ENCODE measurements around the gene PPM1B.
"Not testable (repeated sequence)": the region's sequence is repeated elsewhere in the genome, so short reads cannot be mapped to it uniquely, and the experiment has no call there.

The PPM1B gene

DNA sequence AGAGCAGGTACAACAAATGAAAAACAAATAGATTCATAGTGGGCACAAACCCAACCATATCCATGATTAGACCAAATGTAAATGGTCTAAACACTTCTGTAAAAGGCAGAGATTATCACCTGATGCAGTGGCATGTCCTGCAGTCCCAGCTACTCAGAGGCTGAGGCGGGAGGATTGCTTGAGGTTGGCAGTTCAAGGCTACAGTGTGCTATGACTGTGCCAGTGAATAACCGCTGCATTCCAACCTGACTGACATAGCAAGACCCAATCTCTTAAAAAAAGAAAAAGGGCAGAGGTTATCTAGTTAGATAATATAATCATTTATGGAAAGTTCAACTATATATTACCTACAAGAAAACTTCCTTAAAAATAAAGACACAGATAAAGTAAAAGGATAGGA, 85.3 kb downstream of the PPM1B start:
- no peak for DNase-seq (ENCODE audit: low spot score)

DNA sequence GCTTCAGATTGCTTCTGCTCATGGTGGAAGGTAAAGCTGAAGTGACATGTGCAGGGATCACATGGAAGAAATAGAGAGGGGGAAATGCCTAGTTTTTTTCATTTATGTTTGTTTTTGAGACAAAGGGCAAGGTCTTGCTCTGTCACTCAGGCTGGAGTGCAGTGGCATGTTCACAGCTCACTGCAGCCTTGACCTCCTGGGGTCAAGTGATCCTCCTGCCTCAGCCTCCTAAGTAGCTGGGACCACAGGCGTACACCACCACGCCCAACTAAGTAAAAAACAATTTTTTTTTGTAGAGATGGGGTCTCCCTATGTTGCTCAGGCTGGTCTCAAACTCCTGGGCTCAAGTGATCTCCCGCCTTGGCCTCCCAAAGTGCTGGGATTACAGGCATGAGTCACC, 87.0 kb downstream of the PPM1B start:
- DNase-seq (ENCODE audit: low spot score) = not testable (repeated sequence)

DNA sequence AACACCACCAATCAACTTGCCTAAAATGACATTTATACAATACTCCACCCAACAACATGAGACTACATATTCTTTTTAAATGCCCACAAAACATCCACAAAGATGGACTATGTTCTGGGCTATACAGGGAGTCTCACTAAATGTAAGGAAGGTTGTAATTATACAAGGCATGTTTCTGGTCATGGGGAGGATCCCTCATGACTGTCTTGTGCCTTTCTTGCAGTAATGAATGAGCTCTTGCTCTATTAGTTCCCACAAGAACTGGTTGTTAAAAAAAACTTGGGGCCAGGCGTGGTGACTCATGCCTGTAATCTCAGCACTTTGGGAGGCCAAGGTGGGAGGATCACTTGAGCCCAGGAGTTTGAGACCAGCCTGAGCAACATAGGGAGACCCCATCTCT, 89.1 kb downstream of the PPM1B start:
- DNase-seq (ENCODE audit: low spot score) = not testable (repeated sequence)

DNA sequence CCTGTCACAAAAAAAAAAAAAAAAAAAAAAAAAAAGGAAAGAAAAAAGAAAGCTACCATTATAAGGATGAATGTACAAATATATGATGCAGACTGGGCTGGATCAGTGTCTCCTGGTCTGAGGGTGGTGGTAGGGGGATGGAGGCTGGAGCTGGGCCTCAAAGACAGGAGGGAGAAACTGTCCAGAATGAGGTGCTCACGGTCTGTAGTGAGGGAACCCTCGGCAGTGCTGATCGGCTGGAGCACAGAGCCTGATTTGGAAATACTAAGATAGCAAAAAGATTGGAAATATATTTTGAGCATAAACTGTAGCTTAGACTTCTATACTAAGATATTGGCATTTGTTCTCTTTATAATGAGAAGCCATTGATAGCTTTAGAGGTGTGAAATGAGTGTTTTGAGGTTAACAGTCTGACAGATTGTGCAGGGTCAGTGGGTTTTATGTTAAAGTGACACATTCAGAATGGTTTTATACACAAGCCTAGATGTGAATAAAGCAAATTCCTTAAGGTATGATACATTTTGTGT, 98.7 kb downstream of the PPM1B start:
- no peak for DNase-seq (ENCODE audit: low spot score)

DNA sequence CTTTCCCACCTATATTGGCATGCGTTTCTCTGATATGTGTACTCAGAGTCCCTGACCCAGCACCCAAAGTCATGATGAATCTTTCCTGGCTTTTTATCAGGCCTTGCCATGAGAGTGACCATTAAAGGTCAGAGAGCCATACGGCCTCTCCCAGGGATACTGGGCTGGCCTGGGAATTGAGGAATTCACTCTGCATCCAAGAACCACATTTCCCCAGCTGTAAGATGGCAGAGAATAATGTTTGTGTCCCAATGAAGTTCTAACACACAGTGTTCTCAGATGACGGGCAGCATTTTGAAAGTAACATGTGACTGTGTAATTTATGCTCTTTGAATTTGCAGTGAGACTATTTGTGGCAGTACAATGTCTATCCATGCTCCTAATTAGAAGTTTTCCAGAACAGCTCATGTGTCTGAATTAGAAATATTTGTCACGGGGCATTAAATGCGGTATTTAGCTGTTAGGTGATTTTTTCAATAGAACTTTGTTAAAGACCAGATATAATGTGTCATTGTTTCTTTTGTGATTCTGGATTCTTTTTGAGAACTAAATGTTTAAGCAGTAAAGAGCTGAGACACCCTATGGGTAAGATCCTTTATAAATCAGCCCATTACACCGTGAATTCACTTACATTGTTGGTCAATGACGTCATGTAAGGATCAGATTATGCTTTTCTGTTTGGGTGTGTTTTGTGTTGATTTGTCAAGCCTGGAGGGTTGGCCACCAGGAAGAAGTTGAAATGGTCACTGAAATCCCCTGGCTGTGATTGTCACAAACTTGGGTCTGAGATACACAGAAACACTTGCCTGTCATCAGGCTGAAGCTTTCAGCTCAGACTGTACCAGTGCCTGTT, 99.3 kb downstream of the PPM1B start:
- no peak for DNase-seq (ENCODE audit: low spot score)

DNA sequence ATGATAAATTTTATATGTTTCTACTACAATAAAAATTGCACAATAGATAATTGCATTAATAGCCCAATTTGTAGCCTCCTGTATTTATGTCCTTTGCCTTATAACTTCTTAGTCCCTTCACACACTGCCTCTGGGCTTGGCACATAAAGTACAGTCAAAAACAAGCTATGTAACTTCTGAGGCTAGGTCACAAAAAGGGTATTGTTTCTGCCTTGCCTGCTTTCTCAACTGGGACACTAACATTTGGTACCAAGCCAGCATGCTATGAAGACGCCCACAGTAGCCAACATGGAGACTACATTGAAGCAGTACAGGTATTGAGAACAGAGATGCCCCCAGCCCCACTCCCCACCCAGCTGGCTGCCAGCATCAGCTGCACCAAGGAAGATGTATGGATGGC, 101.2 kb downstream of the PPM1B start:
- DNase-seq (ENCODE audit: low spot score) = no peak

DNA sequence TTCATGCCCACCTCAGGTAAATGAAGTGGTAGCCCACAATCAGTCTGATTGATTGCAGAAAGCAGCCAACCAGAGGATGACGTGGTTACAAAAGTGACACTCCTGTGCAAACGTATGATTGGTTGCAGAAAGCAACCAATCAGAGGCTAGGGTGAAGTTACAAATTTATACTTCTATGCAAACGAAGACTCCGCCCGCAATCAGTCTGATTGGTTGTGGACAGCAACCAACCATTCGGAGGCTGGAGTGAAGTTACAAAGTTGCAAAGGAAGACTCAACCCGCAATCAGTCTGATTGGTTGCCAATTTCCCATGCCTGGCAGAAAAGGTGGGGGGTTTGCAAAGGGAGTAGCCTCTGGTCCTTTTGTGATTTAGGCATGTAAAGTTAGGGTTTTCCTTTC, 102.6 kb downstream of the PPM1B start:
- DNase-seq (ENCODE audit: low spot score) = no peak

DNA sequence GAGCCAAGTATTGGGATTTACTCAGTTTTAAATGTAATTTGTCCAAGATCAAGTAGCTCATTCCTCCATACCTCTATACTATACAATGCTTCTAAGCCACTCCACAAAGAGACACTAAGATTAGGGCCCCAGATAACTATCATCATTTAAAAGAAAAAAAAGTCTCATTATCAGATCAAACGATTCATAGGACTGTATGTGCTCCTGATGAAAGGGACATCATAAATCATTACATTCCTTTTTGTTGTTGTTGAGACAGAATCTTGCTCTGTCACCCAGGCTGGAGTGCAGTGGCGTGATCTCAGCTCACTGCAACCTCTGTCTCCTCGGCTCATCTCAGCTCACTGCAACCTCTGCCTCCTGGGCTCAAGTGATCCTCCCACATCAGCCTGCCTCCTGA, 104.4 kb downstream of the PPM1B start:
- DNase-seq (ENCODE audit: low spot score) = no peak

DNA sequence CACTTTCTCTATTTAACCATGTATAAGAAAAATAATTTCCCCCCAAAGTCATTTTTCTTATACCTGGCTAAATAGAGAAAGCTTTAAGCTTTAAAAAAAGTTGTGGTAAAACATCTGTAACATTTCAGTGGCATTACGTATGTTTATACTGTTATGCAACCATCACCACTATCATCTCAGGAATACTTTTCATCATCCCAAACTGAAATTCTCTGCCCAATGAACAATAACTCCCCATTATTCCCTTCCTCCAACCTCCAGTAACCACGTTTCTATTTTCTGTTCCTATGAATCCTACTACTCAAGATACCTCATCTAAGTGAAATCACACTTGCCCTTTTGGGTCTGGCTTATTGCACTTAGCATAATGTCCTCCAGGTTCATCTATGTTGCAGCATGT, 104.9 kb downstream of the PPM1B start:
- DNase-seq (ENCODE audit: low spot score) = no peak

DNA sequence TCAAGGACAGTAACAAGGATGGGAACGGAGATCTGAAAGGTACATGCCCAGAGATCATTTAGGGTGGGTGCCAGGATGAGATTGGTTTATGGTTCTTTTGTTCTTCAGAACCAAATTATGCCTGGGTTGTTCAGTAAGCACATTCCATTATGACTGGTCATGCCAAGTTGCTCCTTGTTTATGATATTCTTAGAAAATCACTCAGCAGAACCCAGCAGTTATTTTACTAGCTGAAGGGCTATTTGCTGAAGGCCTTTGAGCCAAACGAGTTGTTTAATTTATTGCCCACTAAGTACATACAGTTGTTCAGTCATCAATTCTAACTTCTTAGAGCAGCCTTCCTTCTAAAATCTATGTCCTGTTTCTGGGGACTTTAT, 107.2 kb downstream of the PPM1B start:
- DNase-seq (ENCODE audit: low spot score) = no peak

DNA sequence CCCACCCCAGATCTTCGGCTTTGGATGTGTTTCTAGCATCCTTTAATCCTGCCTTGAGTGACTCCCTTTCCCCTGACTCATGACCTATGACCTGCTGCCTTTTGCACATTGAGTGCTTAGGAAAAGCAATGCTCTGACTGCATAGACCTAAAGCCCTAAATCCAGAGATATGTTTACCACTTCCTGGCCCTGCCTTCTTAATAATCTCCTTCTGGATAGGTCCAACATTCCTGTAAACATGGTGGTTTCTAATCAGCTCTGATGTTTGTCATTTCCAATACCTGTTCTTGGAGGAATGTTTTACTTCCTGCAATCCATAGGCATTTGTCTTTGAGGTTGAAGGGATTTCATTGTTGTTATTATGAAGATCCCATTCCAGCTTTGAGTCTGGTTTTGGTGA, 108.9 kb downstream of the PPM1B start:
- DNase-seq (ENCODE audit: low spot score) = no peak

DNA sequence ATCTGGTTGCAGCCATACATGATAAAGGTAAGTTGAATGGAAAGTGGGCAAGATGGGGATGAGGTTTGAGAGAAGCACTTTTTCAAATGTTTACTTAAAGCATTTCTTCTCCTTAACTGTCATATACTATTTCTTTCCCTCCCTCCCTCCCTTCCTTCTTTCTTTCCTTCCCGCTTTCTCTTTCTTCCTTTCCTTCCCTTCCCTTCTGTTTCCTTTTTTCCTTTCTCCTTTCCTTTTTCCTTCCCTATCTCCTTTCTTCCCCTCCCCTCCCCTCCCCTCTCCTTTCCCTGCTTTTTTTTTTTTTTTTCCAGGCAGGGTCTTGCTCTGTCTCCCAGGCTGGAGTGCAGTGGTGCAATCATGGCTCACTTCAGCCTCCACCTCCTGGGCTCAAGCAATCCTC, 112.2 kb downstream of the PPM1B start:
- DNase-seq (ENCODE audit: low spot score) = no peak
